Esophagus squamous epithelium (tissue), 4 donors: ENCODE results near the gene CCL15.

Experiments used
- CTCF ChIP-seq, 6 experiments: fragments of 450-650 bp in 4 of 6; fragments of 200-600 bp in 2 of 6; sonication (generic) in 2 of 6; IDR thresholded peaks; one replicate each; pipeline ENCODE4 v1.5.1; 2016 to 2019; ENCODE audit warnings: antibody characterized with exemption in 6 of 6, mild to moderate bottlenecking in 4 of 6, moderate library complexity in 4 of 6
- POLR2A ChIP-seq, 4 donors: fragments of 450-650 bp; IDR thresholded peaks; one replicate each; pipeline ENCODE4 v1.6.1; 2017; ENCODE audit warnings: antibody characterized with exemption in 4 of 4, mild to moderate bottlenecking in 4 of 4, moderate library complexity in 3 of 4

GRCh38 chr17:36014946-36015345 is 13.6 kb upstream of the CCL15 start:
- no peak for TF ChIP-seq CTCF (IDR thresholded peaks at IDR 0.05)
- TF ChIP-seq POLR2A (IDR thresholded peaks at IDR 0.05), result no peak
